OCI-LY1 (cell line): ENCODE measurements around the gene CLOCK.

Source experiments
- H2AFZ ChIP-seq: fragments of 200-600 bp; sonication (generic), shearing (Covaris generic); 2 replicates; pipeline ENCODE4 v1.6.0; 2014; ENCODE audit warnings: antibody characterized with exemption, mild to moderate bottlenecking, low read length
- H3F3A ChIP-seq: fragments of 200-600 bp; sonication (generic), shearing (Covaris generic); 2 replicates; pipeline ENCODE4 v1.6.0; 2014; ENCODE audit warnings: mild to moderate bottlenecking, antibody characterized with exemption, low read length, moderate library complexity; ENCODE audit not compliant: insufficient read depth
- H3K27ac ChIP-seq: fragments of 200-600 bp; sonication (generic); 2 replicates; pipeline ENCODE4 v1.5.1; 2014; ENCODE audit warnings: low read length, mixed run types, mild to moderate bottlenecking, low read depth; ENCODE audit not compliant: poor library complexity, severe bottlenecking
- H3K27me3 ChIP-seq: fragments of 200-600 bp; sonication (generic); 2 replicates; pipeline ENCODE4 v1.6.0; 2014; ENCODE audit warnings: antibody characterized with exemption, mild to moderate bottlenecking, low read length, moderate library complexity; ENCODE audit not compliant: insufficient read depth
- H3K36me3 ChIP-seq: fragments of 200-600 bp; sonication (generic); 2 replicates; pipeline ENCODE4 v1.6.1; 2014; ENCODE audit warnings: mild to moderate bottlenecking, antibody characterized with exemption, low read length, moderate library complexity, mixed read lengths; ENCODE audit not compliant: insufficient read depth
- H3K4me1 ChIP-seq: fragments of 200-600 bp; sonication (generic); 2 replicates; pipeline ENCODE4 v1.5.1; 2014; ENCODE audit warnings: mild to moderate bottlenecking, low read length, moderate library complexity; ENCODE audit not compliant: insufficient read depth, severe bottlenecking
- H3K4me2 ChIP-seq: fragments of 200-600 bp; sonication (generic), shearing (Covaris generic); 2 replicates; pipeline ENCODE4 v1.6.1; 2014; ENCODE audit warnings: low read length
- H3K4me3 ChIP-seq: fragments of 200-600 bp; sonication (generic); 2 replicates; pipeline ENCODE4 v1.5.1; 2014; ENCODE audit warnings: low read length, low read depth, mild to moderate bottlenecking, mixed read lengths; ENCODE audit not compliant: poor library complexity, severe bottlenecking
- H3K79me2 ChIP-seq: fragments of 200-600 bp; shearing (Covaris generic); 2 replicates; pipeline ENCODE4 v1.6.1; 2016; ENCODE audit warnings: mixed run types, low read length, mixed read lengths; ENCODE audit not compliant: insufficient read depth
- H3K9ac ChIP-seq: fragments of 200-600 bp; sonication (generic), shearing (Covaris generic); 2 replicates; pipeline ENCODE4 v1.6.1; 2014; ENCODE audit warnings: mild to moderate bottlenecking, low read length, mixed read lengths
- H3K9me2 ChIP-seq: fragments of 200-600 bp; sonication (generic), shearing (Covaris generic); 2 replicates; pipeline ENCODE4 v1.6.1; 2014; ENCODE audit warnings: low read depth, mild to moderate bottlenecking, low read length, mixed read lengths
- H3K9me3 ChIP-seq: fragments of 200-600 bp; shearing (Covaris generic); 2 replicates; pipeline ENCODE4 v1.6.1; 2014; ENCODE audit warnings: low read length, mixed read lengths
- H4K20me1 ChIP-seq: fragments of 200-600 bp; sonication (generic), shearing (Covaris generic); 2 replicates; pipeline ENCODE4 v1.6.0; 2016; ENCODE audit warnings: mild to moderate bottlenecking, low read length; ENCODE audit not compliant: insufficient read depth
- EZH2 ChIP-seq: fragments of 200-600 bp; sonication (generic), shearing (Covaris generic); IDR thresholded peaks from 2 replicates; pipeline ENCODE4 v1.8.0; 2017; ENCODE audit warnings: borderline replicate concordance, mixed run types, mild to moderate bottlenecking, antibody characterized with exemption, low read length, moderate library complexity, mixed read lengths
- TF ChIP-seq, protein P1 (sequence below): fragments of 200-600 bp; sonication (generic), shearing (Covaris generic); IDR thresholded peaks from 2 replicates; pipeline ENCODE4 v1.5.1; 2017; ENCODE audit warnings: mild to moderate bottlenecking, antibody characterized with exemption, low read length, moderate library complexity, mixed read lengths

The CLOCK gene

DNA sequence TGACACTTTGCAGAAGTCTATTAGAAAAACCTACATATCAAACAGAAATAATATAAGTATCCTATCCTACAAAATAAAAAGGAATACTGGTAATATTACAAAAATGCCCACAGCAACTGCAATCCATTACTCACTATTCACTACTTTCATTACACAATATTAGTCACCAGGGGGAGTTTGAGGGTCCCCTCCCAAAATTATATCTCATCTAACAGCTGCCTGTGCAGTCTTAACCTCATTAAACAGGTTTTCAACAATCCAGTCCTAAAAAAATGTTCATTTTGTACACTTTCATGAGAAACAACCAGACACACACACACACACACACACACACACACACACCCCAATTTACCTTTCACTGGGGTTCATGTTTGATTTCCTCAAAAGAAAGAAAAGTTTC is 2.9 kb downstream of the CLOCK start:
- H3K4me2 ChIP-seq, result no peak overlapping the region
- no peak overlapping the region for H3K9ac ChIP-seq

DNA sequence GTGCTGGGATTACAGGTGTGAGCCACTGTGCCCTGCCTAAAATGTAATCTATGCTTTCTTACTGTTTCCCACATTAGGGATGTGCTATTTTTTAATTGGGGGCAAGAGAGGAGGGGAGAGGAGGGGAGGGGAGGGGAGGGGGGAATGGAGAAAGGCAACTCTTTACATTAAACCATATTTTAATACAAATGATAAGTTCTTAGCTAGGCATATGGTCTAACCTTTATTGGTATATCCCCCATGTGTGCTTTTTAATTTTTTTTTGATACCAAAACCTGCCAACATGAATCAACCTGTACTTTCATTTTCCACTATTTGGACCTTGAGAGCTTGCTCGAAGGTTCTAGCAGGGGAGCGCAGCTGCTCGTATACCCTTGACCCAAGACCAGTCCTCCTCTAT is 6.4 kb downstream of the CLOCK start:
- Histone ChIP-seq H3K9me3 (no peaks in the 10 kb centered on the region), H3K9ac (no peak overlapping the region), H3K36me3 (no peaks in the 10 kb centered on the region), H3K27me3 (no peaks in the 10 kb centered on the region), H4K20me1 (no peaks in the 10 kb centered on the region), H3K27ac (no peak overlapping the region), H3K4me3 (no peak overlapping the region), H3K4me2 (no peak overlapping the region), H3F3A (no peaks in the 10 kb centered on the region), H3K79me2 (no peaks in the 10 kb centered on the region), H3K4me1 (peaks cover 3% of the 10 kb centered on the region), H2AFZ (no peak overlapping the region), H3K9me2 (no peaks in the 10 kb centered on the region)
- TF ChIP-seq, protein P1, sequence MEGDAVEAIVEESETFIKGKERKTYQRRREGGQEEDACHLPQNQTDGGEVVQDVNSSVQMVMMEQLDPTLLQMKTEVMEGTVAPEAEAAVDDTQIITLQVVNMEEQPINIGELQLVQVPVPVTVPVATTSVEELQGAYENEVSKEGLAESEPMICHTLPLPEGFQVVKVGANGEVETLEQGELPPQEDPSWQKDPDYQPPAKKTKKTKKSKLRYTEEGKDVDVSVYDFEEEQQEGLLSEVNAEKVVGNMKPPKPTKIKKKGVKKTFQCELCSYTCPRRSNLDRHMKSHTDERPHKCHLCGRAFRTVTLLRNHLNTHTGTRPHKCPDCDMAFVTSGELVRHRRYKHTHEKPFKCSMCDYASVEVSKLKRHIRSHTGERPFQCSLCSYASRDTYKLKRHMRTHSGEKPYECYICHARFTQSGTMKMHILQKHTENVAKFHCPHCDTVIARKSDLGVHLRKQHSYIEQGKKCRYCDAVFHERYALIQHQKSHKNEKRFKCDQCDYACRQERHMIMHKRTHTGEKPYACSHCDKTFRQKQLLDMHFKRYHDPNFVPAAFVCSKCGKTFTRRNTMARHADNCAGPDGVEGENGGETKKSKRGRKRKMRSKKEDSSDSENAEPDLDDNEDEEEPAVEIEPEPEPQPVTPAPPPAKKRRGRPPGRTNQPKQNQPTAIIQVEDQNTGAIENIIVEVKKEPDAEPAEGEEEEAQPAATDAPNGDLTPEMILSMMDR, result no peak
- no peak for TF ChIP-seq EZH2

More for the DNA sequence above, 2.9 kb downstream of the CLOCK start:
- Histone ChIP-seq H3K27ac (no peak overlapping the region), H3K4me1 (peaks cover 16% of the 10 kb centered on the region), H2AFZ (no peak overlapping the region), H3F3A (no peaks in the 10 kb centered on the region), H3K4me3 (no peak overlapping the region), H3K27me3 (0 out of 2 replicates have a peak, but pooled peaks cover 4% of the 10 kb centered on the region), H3K36me3 (no peaks in the 10 kb centered on the region), H3K9me3 (no peaks in the 10 kb centered on the region), H3K9me2 (no peaks in the 10 kb centered on the region), H4K20me1 (no peaks in the 10 kb centered on the region), H3K79me2 (no peaks in the 10 kb centered on the region)
- TF ChIP-seq EZH2, result no peak
- TF ChIP-seq, protein P1, result peak; percentile 14; the same call in 1 of the 2 replicates

DNA sequence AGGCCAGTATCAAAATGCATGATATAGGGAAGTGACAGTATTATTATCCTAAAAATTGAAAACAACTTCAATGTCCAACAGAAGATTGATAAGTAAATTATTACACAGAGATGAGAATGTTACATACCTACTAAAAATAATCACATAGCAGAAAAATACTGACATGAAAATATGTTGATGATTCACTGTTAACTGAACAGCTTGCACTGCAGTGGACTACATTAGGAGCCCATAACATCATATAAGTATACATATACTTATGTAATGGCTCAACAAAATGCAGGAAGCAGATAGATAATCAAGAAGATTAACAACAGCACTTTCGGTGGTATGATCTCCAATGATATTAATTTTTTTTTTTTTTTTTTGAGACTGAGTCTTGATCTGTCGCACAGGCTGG is 7.1 kb downstream of the CLOCK start:
- H3K9me3 ChIP-seq, result no peaks in the 10 kb centered on the region
- no peaks in the 10 kb centered on the region for H3K36me3 ChIP-seq
- no peak overlapping the region for H2AFZ ChIP-seq
- H3F3A ChIP-seq, result no peaks in the 10 kb centered on the region
- no peaks in the 10 kb centered on the region for H3K27me3 ChIP-seq
- no peak overlapping the region for H3K4me2 ChIP-seq
- TF ChIP-seq, protein P1, result no peak
- TF ChIP-seq EZH2, result no peak
- no peak overlapping the region for H3K4me3 ChIP-seq
- H3K79me2 ChIP-seq, result no peaks in the 10 kb centered on the region
- no peaks in the 10 kb centered on the region for H3K4me1 ChIP-seq
- no peak overlapping the region for H3K9ac ChIP-seq
- H4K20me1 ChIP-seq, result no peaks in the 10 kb centered on the region
- H3K27ac ChIP-seq, result no peak overlapping the region
- H3K9me2 ChIP-seq, result no peaks in the 10 kb centered on the region
